Measurements from ENCODE around the gene NRF1.

Gene NRF1

GRCh38 chr7:129750501-129750900, 139.0 kb downstream of the NRF1 start:
- Histone ChIP-seq H4K20me1 (ENCODE audit: insufficient read depth, low read length) (no peaks in the 10 kb centered on the region), H3K9me3 (replicated peaks; ENCODE audit: insufficient read depth, low read length) (no peaks in the 10 kb centered on the region), H3K4me3 (ENCODE audit: low read length) (no peak overlapping the region), H3F3A (ENCODE audit: insufficient read depth, low read length) (no peaks in the 10 kb centered on the region), H3K36me3 (replicated peaks; ENCODE audit: insufficient read depth, low read length) (no peaks in the 10 kb centered on the region), H3K9ac (ENCODE audit: low read length) (no peak overlapping the region), H3K4me1 (ENCODE audit: low read length) (no peaks in the 10 kb centered on the region), H3K79me2 (ENCODE audit: low read length) (no peaks in the 10 kb centered on the region), H3K4me2 (ENCODE audit: low read depth, low read length) (no peak overlapping the region), H3K27me3 (replicated peaks; ENCODE audit: insufficient read depth, low read length) (no peaks in the 10 kb centered on the region), H2AFZ (ENCODE audit: low read length) (no peak overlapping the region), H3K27ac (ENCODE audit: low read length) (no peak overlapping the region), H3K9me2 (replicated peaks; ENCODE audit: insufficient read depth, low read length) (no peaks in the 10 kb centered on the region)
- TF ChIP-seq EZH2 (optimal IDR thresholded peaks at IDR 0.05; ENCODE audit: low read depth, low read length): no peak
- TF ChIP-seq EZH2phosphoT487 (IDR thresholded peaks at IDR 0.05; ENCODE audit: low read length): no peak
- TF ChIP-seq, protein P1, sequence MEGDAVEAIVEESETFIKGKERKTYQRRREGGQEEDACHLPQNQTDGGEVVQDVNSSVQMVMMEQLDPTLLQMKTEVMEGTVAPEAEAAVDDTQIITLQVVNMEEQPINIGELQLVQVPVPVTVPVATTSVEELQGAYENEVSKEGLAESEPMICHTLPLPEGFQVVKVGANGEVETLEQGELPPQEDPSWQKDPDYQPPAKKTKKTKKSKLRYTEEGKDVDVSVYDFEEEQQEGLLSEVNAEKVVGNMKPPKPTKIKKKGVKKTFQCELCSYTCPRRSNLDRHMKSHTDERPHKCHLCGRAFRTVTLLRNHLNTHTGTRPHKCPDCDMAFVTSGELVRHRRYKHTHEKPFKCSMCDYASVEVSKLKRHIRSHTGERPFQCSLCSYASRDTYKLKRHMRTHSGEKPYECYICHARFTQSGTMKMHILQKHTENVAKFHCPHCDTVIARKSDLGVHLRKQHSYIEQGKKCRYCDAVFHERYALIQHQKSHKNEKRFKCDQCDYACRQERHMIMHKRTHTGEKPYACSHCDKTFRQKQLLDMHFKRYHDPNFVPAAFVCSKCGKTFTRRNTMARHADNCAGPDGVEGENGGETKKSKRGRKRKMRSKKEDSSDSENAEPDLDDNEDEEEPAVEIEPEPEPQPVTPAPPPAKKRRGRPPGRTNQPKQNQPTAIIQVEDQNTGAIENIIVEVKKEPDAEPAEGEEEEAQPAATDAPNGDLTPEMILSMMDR (IDR thresholded peaks at IDR 0.05; ENCODE audit: low read length): no peak
- no peak for DNase-seq

- no peak overlapping the region for H3K9ac ChIP-seq (ENCODE audit: low read length)
- H4K20me1 ChIP-seq (ENCODE audit: insufficient read depth, low read length): no peaks in the 10 kb centered on the region
- no peaks in the 10 kb centered on the region for H3K27me3 ChIP-seq (replicated peaks; ENCODE audit: insufficient read depth, low read length)
- H3K4me2 ChIP-seq (ENCODE audit: low read depth, low read length): no peak overlapping the region
- H3K79me2 ChIP-seq (ENCODE audit: low read length): no peaks in the 10 kb centered on the region
- no peaks in the 10 kb centered on the region for H3F3A ChIP-seq (ENCODE audit: insufficient read depth, low read length)
- H3K4me1 ChIP-seq (ENCODE audit: low read length): no peaks in the 10 kb centered on the region
- DNase-seq: no peak
- H3K9me3 ChIP-seq (replicated peaks; ENCODE audit: insufficient read depth, low read length): no peaks in the 10 kb centered on the region
- no peak overlapping the region for H3K27ac ChIP-seq (ENCODE audit: low read length)
- no peak overlapping the region for H3K4me3 ChIP-seq (ENCODE audit: low read length)
- no peaks in the 10 kb centered on the region for H3K36me3 ChIP-seq (replicated peaks; ENCODE audit: insufficient read depth, low read length)
- no peak overlapping the region for H2AFZ ChIP-seq (ENCODE audit: low read length)
- no peaks in the 10 kb centered on the region for H3K9me2 ChIP-seq (replicated peaks; ENCODE audit: insufficient read depth, low read length)
- TF ChIP-seq, protein P1 (IDR thresholded peaks at IDR 0.05; ENCODE audit: low read length): no peak
- no peak for TF ChIP-seq EZH2phosphoT487 (IDR thresholded peaks at IDR 0.05; ENCODE audit: low read length)
- no peak for TF ChIP-seq EZH2 (optimal IDR thresholded peaks at IDR 0.05; ENCODE audit: low read depth, low read length)
Measured at GRCh38 chr7:129751916-129752315, 140.4 kb downstream of the NRF1 start.

DNA sequence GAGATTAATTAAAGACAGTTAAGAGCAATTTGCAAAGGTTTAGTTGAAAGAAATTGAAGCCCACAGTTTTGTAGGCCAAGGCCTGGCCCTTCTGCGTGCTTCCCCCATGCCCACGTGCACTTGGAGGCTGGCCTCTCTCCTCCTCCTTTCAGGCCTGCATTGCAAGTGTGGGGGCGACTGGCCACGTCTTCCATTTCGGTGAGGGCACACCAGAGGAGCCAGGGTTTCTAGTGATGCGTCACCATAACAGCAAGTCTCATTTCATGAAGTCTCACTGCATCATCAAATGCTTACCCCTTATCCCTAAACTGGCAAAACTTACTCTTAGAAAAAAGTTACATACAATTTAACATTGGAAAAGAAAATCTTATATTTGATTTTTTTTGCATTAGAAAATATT, 141.2 kb downstream of the NRF1 start:
- Histone ChIP-seq H3K4me1 (ENCODE audit: low read length) (no peaks in the 10 kb centered on the region), H3K9me2 (replicated peaks; ENCODE audit: insufficient read depth, low read length) (no peaks in the 10 kb centered on the region), H3K4me3 (ENCODE audit: low read length) (no peak overlapping the region), H3K9me3 (replicated peaks; ENCODE audit: insufficient read depth, low read length) (no peaks in the 10 kb centered on the region), H3K4me2 (ENCODE audit: low read depth, low read length) (no peak overlapping the region), H3K9ac (ENCODE audit: low read length) (no peak overlapping the region), H3K27me3 (replicated peaks; ENCODE audit: insufficient read depth, low read length) (no peaks in the 10 kb centered on the region), H3K79me2 (ENCODE audit: low read length) (no peaks in the 10 kb centered on the region), H3F3A (ENCODE audit: insufficient read depth, low read length) (no peaks in the 10 kb centered on the region), H2AFZ (ENCODE audit: low read length) (no peak overlapping the region), H4K20me1 (ENCODE audit: insufficient read depth, low read length) (no peaks in the 10 kb centered on the region), H3K36me3 (replicated peaks; ENCODE audit: insufficient read depth, low read length) (no peaks in the 10 kb centered on the region), H3K27ac (ENCODE audit: low read length) (no peak overlapping the region)
- TF ChIP-seq, protein P1 (IDR thresholded peaks at IDR 0.05; ENCODE audit: low read length): no peak
- TF ChIP-seq EZH2phosphoT487 (IDR thresholded peaks at IDR 0.05; ENCODE audit: low read length) (no peak), EZH2 (optimal IDR thresholded peaks at IDR 0.05; ENCODE audit: low read depth, low read length) (no peak)
- no peak for DNase-seq
